DND-41 (cell line): Measurements from ENCODE around the gene EHBP1.

Experiments
- ATAC-seq: fragments of 200-7000 bp; cut with Tn5 transposase; 3 replicates; pipeline ENCODE4 v1.9.1; 2021; ENCODE audit warnings: low read depth; ENCODE audit not compliant: insufficient read depth
- DNase-seq: peaks from one replicate; pipeline ENCODE4 v3.0.0-alpha.2; 2020
- H2AFZ ChIP-seq: 2 replicates; pipeline ENCODE4 v1.6.0; 2012; ENCODE audit warnings: low read depth, low read length
- H3K27ac ChIP-seq: 2 replicates; pipeline ENCODE4 v1.5.1; 2012; ENCODE audit warnings: low read length, inconsistent platforms
- H3K27me3 ChIP-seq: fragments of 200-600 bp; sonication (generic); 2 replicates; pipeline ENCODE4 v1.6.0; 2012; ENCODE audit warnings: low read length, mild to moderate bottlenecking, inconsistent platforms; ENCODE audit not compliant: insufficient read depth, poor library complexity
- H3K36me3 ChIP-seq: 2 replicates; pipeline ENCODE4 v1.5.1; 2012; ENCODE audit warnings: low read length, inconsistent platforms; ENCODE audit not compliant: insufficient read depth
- H3K4me1 ChIP-seq: 2 replicates; pipeline ENCODE4 v1.5.1; 2012; ENCODE audit warnings: mild to moderate bottlenecking, low read length; ENCODE audit not compliant: insufficient read depth
- H3K4me2 ChIP-seq: 2 replicates; pipeline ENCODE4 v1.6.0; 2012; ENCODE audit warnings: mild to moderate bottlenecking, moderate library complexity, low read length, inconsistent platforms; ENCODE audit not compliant: insufficient read depth
- H3K4me3 ChIP-seq, 2 experiments: fragments of 200-600 bp in 1 of 2; shearing (Covaris generic) in 1 of 2; 2 replicates each; pipeline ENCODE4 v1.5.1; 2012 to 2016; ENCODE audit warnings: inconsistent platforms in 2 of 2, low read length in 2 of 2, mild to moderate bottlenecking in 2 of 2, low read depth in 1 of 2, moderate library complexity in 1 of 2
- H3K79me2 ChIP-seq: 2 replicates; pipeline ENCODE4 v1.6.0; 2012; ENCODE audit warnings: low read length, inconsistent platforms; ENCODE audit not compliant: insufficient read depth
- H3K9ac ChIP-seq: 2 replicates; pipeline ENCODE4 v1.6.0; 2012; ENCODE audit warnings: low read depth, mild to moderate bottlenecking, inconsistent platforms, low read length, moderate library complexity
- H3K9me3 ChIP-seq: 2 replicates; pipeline ENCODE4 v1.5.1; 2012; ENCODE audit warnings: low read length, moderate library complexity, mild to moderate bottlenecking, inconsistent platforms; ENCODE audit not compliant: insufficient read depth, severe bottlenecking
- H4K20me1 ChIP-seq: 2 replicates; pipeline ENCODE4 v1.6.0; 2012; ENCODE audit warnings: low read length; ENCODE audit not compliant: insufficient read depth
- CTCF ChIP-seq: IDR thresholded peaks from 2 replicates; pipeline ENCODE4 v1.5.1; 2012; ENCODE audit warnings: borderline replicate concordance, low read length, moderate library complexity, mild to moderate bottlenecking; ENCODE audit not compliant: poor library complexity, severe bottlenecking; ENCODE audit errors: extremely low read depth
- EZH2 ChIP-seq: IDR thresholded peaks from 3 replicates; pipeline ENCODE4 v1.6.1; 2012; ENCODE audit warnings: borderline replicate concordance, low read depth, mild to moderate bottlenecking, moderate library complexity, low read length, inconsistent platforms; ENCODE audit not compliant: severe bottlenecking

EHBP1 gene

DNA sequence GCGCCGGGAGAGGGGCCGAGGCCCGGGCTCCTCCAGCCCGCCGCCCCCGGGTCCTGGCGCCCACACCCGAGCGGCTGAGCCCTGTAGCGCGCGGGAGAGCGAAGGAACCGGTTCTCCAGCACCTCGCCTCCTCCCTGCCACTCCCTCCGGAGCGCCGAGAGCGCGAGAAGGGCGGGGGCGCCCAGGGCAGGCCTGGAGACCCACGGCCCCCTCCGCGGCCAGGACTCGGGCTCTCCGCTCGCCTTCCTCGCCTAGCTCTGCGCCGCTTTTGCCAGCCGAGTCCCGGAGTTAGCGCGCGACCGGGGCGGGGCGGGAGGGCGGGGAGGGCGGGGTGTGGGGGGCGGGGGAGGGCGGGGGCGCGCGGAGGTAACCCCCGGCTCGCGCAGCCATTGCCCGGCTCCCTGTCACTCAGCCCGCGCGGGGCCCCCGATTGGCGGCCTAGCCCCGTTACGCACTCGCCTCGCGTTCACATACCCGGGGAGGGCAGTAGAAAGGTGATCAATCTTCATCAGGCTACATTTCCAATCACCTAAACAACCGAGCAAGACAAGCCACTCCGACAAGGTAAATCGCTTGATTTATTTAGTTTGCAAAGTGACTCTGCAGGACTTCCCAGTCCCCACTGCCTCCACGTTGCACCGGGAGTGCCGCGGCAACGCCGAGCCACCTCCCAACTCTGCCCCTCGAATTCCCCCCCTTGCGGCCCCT lies 345.0 kb downstream of the EHBP1 start, which contains the start of gene OTX1:
Gene OTX1 (plus strand): TSS at position 497 of the 708 bp plus-strand sequence. CDS start 2,161 bp downstream, outside the sequence.
- Histone ChIP-seq H3K4me3 (peak within 1 kb of the TSS; percentile 81 to 93), H3K4me1 (peaks cover 28% of the 10 kb centered on the region), H3K79me2 (peaks cover 22% of the 10 kb centered on the region), H3K4me2 (peak within 1 kb of the TSS; percentile 96), H3K27me3 (peaks cover 5% of the 10 kb centered on the region), H3K27ac (peak within 1 kb of the TSS; percentile 86), H2AFZ (peak within 1 kb of the TSS; percentile 93), H3K9me3 (no peaks in the 10 kb centered on the region), H3K9ac (peak within 1 kb of the TSS; percentile 79), H3K36me3 (peaks cover 39% of the 10 kb centered on the region), H4K20me1 (no peaks in the 10 kb centered on the region)
- peak; percentile 15 for TF ChIP-seq CTCF
- TF ChIP-seq EZH2 = no peak
- ATAC-seq (peak; percentile 90), DNase-seq (peak; percentile 88)

- no peaks in the 10 kb centered on the region for H4K20me1 ChIP-seq
- H3K36me3 ChIP-seq = peaks cover 47% of the 10 kb centered on the region
- peaks cover 22% of the 10 kb centered on the region for H3K79me2 ChIP-seq
- H3K4me2 ChIP-seq = peak overlapping the region; percentile 96
- TF ChIP-seq CTCF (no peak), EZH2 (no peak)
- H2AFZ ChIP-seq = peak overlapping the region; percentile 92
- H3K27me3 ChIP-seq = peaks cover 5% of the 10 kb centered on the region
- H3K4me3 ChIP-seq = peak overlapping the region; percentile 81 to 93
- H3K4me1 ChIP-seq = peaks cover 28% of the 10 kb centered on the region
- H3K9me3 ChIP-seq = no peaks in the 10 kb centered on the region
- ATAC-seq (no peak), DNase-seq (peak; percentile 27)
- H3K9ac ChIP-seq = peak overlapping the region; percentile 79
- peak overlapping the region; percentile 86 for H3K27ac ChIP-seq
Observed at GRCh38 chr2:63051042-63051794, 345.7 kb downstream of the EHBP1 start.

DNA sequence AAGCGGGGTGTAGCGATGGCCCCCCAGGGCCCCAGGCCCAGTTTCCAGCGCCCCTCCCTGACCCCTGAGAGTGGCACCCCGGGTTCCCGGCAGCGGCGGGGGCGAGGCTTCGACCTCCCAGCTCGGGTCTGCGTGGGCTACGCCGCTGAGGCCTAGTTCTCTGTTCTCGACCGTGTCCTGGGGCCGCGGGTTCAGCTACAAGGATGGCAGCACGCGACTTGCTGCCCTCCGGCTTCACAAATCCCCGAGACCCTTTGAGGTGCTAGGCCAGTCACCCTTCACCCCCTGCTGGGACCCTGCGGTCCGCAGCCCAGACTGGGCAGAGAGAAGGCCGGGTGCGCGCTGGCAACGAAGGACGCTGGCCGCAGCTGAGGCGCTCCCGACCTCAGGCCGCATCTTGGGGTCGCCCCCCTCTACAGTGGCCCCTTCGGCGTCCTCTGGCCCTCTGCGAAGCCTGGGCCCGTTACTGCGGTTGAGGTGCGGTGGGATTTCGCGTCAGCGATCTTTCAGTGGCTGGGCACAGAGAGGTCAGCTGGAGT lies 346.4 kb downstream of the EHBP1 start:
- peaks cover 5% of the 10 kb centered on the region for H3K27me3 ChIP-seq
- peaks cover 28% of the 10 kb centered on the region for H3K4me1 ChIP-seq

More for the DNA sequence above, 346.4 kb downstream of the EHBP1 start:
- Histone ChIP-seq H4K20me1 (no peaks in the 10 kb centered on the region), H3K9me3 (no peaks in the 10 kb centered on the region), H3K9ac (peak overlapping the region; percentile 79), H3K4me3 (peak overlapping the region; percentile 81 to 93; a peak in 3 of 4 replicates), H3K79me2 (peaks cover 22% of the 10 kb centered on the region), H3K27ac (peak overlapping the region; percentile 47; the same call in 1 of the 2 replicates), H3K36me3 (peaks cover 53% of the 10 kb centered on the region), H2AFZ (no peak overlapping the region; the same call in 1 of the 2 replicates), H3K4me2 (peak overlapping the region; percentile 96)
- no peak for DNase-seq
- ATAC-seq = no peak
- no peak for TF ChIP-seq EZH2
- TF ChIP-seq CTCF = no peak
